HL-60 (cell line): ENCODE measurements around the gene TBL3.

Source experiments
- DNase-seq, 2 experiments: peaks; one replicate each; pipeline ENCODE4 v3.0.0-alpha.2; 2010 to 2020; ENCODE audit warnings: low read depth in 1 of 2, low spot score in 1 of 2
- H3K27ac ChIP-seq: fragments of 250-450 bp; sonication (Bioruptor Pico); replicated peaks from 2 replicates; pipeline ENCODE4 v1.5.1; 2020; ENCODE audit warnings: mild to moderate bottlenecking, moderate library complexity
- H3K27me3 ChIP-seq: fragments of 250-450 bp; sonication (Bioruptor Pico); 2 replicates; pipeline ENCODE4 v1.5.1; 2021; ENCODE audit warnings: mild to moderate bottlenecking, moderate library complexity; ENCODE audit not compliant: insufficient read depth, poor library complexity, severe bottlenecking
- H3K4me3 ChIP-seq: replicated peaks from 2 replicates; pipeline ENCODE4 v1.5.1; 2011; ENCODE audit warnings: mild to moderate bottlenecking, control low read depth, low read length; ENCODE audit not compliant: insufficient read depth
- GABPA ChIP-seq: IDR thresholded peaks from 2 replicates; pipeline ENCODE4 v1.6.1; 2012; ENCODE audit warnings: low read depth
- POLR2AphosphoS5 ChIP-seq: IDR thresholded peaks from 2 replicates; pipeline ENCODE4 v1.6.1; 2012; ENCODE audit warnings: low read depth
- SPI1 ChIP-seq: IDR thresholded peaks from 2 replicates; pipeline ENCODE4 v1.6.1; 2012; ENCODE audit warnings: low read depth, mild to moderate bottlenecking, borderline replicate concordance
- TF ChIP-seq, protein P1 (sequence below): IDR thresholded peaks from one replicate; pipeline ENCODE4 v1.5.1; 2011; ENCODE audit warnings: low read length, control low read depth, inconsistent platforms; ENCODE audit not compliant: insufficient read depth
- TF ChIP-seq, protein P2 (sequence below): IDR thresholded peaks from 2 replicates; pipeline ENCODE4 v1.6.1; 2012; ENCODE audit warnings: low read depth; ENCODE audit not compliant: insufficient replicate concordance

Gene TBL3

DNA sequence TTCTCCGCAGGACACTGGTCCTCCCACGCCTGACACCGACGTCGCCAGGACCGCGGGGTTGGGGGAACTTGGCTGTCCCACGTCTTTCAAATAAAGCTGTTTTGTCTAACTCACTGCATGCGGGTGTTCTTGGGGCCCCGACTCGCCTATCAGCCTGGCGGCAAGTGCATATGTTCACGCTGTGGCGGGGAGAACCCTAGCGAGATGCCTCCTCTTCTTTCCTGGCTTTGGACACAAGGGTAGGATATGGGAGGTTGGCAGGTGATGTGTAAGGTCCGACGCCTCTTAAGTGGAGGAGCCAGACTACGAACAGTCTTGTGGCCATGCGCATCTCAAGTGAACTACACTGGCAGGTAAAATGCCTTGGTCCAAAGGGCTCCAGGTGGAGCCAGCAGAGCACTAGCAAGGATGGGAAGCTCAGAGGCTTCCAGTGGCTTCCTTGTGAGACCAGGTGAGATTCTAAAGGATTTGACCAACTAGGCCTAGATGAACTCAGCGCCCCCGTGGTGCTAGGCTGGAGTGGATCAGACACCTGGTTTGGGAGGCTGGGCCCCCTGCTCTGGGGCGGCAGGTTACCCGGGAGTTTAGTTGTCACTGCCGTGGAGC, 6.4 kb upstream of the TBL3 start:
- no peak for DNase-seq
- TF ChIP-seq POLR2AphosphoS5: no peak; the same call in 1 of the 2 replicates
- peak overlapping the region; percentile 91 for H3K4me3 ChIP-seq
- H3K27ac ChIP-seq: peak overlapping the region; percentile 94
- no peaks in the 10 kb centered on the region for H3K27me3 ChIP-seq

DNA sequence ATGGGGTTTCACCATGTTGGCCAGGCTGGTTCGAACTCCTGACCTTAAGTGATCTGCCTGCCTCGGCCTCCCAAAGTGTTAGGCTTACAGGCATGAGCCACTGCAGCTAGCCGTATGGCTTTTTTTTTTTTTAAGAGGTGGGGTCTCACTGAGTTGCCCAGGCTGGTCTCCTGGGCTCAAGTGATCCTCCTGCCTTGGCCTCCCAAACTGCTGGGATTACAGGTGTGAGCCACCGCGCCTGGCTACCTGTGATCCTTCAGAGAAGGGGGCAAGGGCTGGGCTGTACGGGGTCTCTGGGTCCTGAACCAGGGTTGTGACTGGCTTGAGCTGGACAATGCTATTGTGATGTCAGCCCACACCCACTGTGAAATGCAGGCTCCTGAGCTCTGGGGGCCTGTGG, 5.4 kb upstream of the TBL3 start, which contains the start of gene RNF151:
Gene RNF151 (plus strand): TSS at position 397 of the 400 bp plus-strand sequence. CDS start 26 bp downstream, outside the sequence.
- peak within 1 kb of the TSS; percentile 94 for H3K27ac ChIP-seq
- no peaks in the 10 kb centered on the region for H3K27me3 ChIP-seq
- H3K4me3 ChIP-seq: peak within 1 kb of the TSS; percentile 91
- DNase-seq: no peak
- TF ChIP-seq, protein P1, sequence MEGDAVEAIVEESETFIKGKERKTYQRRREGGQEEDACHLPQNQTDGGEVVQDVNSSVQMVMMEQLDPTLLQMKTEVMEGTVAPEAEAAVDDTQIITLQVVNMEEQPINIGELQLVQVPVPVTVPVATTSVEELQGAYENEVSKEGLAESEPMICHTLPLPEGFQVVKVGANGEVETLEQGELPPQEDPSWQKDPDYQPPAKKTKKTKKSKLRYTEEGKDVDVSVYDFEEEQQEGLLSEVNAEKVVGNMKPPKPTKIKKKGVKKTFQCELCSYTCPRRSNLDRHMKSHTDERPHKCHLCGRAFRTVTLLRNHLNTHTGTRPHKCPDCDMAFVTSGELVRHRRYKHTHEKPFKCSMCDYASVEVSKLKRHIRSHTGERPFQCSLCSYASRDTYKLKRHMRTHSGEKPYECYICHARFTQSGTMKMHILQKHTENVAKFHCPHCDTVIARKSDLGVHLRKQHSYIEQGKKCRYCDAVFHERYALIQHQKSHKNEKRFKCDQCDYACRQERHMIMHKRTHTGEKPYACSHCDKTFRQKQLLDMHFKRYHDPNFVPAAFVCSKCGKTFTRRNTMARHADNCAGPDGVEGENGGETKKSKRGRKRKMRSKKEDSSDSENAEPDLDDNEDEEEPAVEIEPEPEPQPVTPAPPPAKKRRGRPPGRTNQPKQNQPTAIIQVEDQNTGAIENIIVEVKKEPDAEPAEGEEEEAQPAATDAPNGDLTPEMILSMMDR: no peak
- no peak for TF ChIP-seq GABPA
- no peak for TF ChIP-seq SPI1
- no peak for TF ChIP-seq POLR2AphosphoS5
- TF ChIP-seq, protein P2, sequence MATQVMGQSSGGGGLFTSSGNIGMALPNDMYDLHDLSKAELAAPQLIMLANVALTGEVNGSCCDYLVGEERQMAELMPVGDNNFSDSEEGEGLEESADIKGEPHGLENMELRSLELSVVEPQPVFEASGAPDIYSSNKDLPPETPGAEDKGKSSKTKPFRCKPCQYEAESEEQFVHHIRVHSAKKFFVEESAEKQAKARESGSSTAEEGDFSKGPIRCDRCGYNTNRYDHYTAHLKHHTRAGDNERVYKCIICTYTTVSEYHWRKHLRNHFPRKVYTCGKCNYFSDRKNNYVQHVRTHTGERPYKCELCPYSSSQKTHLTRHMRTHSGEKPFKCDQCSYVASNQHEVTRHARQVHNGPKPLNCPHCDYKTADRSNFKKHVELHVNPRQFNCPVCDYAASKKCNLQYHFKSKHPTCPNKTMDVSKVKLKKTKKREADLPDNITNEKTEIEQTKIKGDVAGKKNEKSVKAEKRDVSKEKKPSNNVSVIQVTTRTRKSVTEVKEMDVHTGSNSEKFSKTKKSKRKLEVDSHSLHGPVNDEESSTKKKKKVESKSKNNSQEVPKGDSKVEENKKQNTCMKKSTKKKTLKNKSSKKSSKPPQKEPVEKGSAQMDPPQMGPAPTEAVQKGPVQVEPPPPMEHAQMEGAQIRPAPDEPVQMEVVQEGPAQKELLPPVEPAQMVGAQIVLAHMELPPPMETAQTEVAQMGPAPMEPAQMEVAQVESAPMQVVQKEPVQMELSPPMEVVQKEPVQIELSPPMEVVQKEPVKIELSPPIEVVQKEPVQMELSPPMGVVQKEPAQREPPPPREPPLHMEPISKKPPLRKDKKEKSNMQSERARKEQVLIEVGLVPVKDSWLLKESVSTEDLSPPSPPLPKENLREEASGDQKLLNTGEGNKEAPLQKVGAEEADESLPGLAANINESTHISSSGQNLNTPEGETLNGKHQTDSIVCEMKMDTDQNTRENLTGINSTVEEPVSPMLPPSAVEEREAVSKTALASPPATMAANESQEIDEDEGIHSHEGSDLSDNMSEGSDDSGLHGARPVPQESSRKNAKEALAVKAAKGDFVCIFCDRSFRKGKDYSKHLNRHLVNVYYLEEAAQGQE: no peak

DNA sequence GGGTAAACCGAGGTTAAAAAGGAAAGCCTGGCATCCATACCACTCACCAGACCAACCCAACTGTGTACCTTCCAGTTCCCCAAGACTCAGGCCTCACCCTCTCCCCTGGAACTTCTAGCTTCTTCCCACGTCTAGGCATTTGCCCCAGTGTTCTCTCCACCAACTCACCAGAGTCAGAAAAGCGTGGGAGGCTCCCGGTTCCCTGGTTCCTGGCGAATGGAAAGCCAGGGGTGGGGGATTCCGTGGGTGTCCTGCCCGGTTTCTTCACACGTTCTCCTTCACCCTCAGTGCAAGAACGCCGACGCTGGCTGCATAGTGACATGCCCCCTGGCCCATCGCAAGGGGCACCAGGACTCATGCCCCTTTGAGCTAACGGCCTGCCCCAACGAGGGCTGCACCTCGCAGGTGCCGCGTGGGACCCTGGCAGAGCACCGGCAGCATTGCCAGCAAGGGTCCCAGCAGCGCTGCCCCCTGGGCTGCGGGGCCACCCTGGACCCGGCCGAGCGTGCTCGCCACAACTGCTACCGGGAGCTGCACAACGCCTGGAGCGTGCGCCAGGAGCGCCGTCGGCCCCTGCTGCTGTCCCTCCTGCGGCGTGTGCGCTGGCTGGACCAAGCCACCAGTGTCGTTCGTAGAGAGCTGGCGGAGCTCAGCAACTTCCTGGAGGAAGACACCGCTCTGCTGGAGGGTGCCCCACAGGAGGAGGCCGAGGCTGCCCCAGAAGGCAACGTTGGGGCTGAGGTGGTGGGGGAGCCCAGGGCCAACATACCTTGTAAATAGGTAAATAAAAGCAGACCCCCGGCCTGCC, 3.5 kb upstream of the TBL3 start:
- no peak overlapping the region for H3K4me3 ChIP-seq
- no peak overlapping the region for H3K27ac ChIP-seq
- no peaks in the 10 kb centered on the region for H3K27me3 ChIP-seq
- DNase-seq: no peak
- TF ChIP-seq POLR2AphosphoS5 (no peak), SPI1 (no peak), GABPA (no peak)
- TF ChIP-seq, protein P1: no peak
- TF ChIP-seq, protein P2: no peak

DNA sequence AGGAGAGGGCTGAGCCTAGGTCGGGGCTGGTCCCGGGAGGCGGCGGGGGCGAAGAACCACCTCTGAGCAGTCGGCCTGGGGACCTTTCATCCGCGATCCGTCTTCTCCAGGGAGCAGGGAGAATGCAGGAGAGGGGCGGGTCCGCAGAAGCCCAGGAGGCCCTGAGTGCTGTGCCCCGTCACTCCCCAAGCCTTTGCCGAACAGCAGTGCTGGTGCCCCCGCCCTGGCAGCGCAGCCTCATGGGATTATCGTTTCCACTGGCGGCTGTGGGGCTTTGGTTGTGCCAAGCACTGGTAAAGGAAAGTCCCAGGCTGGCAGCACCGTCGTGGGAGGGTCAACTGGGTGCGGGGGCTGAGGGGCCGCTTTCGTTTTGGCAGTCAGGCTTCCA, 631 bp downstream of the TBL3 start:
- Histone ChIP-seq H3K27ac (peak overlapping the region; percentile 82), H3K27me3 (no peaks in the 10 kb centered on the region), H3K4me3 (peak overlapping the region; percentile 100)
- DNase-seq: no peak
- TF ChIP-seq, protein P2: no peak
- no peak for TF ChIP-seq GABPA
